OCI-LY7 (cell line): ENCODE data around the gene CD2BP2. TPM values are rescaled to one million over a fixed set of nuclear protein-coding genes. Genes with fewer than 3 reads are reported as not detected.
A peak's percentile ranks its signal among the peaks of the same experiment; 100 is the strongest.

Source experiments
- BruUV-seq: library from RNA; stranded (reverse); fragments of 400-500 nt; replicated peaks from 2 replicates; lab custom pipeline; 2021; lab: Mats Ljungman, UMichigan
- CTCF ChIA-PET: fragments of 300-600 bp; sonication (Branson Sonifier 250); formaldehyde crosslinking; loops from one replicate; lab custom pipeline; 2022; ENCODE audit warnings: antibody characterized with exemption; ENCODE audit not compliant: unreplicated experiment; lab: Charles Lee
- POLR2A ChIA-PET: fragments of 300-600 bp; sonication (Branson Sonifier 250); formaldehyde crosslinking; loops from one replicate; lab custom pipeline; 2022; ENCODE audit warnings: antibody characterized with exemption; lab: Charles Lee
- DNase-seq: peaks from one replicate; pipeline ENCODE4 v3.0.0-alpha.2; 2015; ENCODE audit warnings: low spot score
- H2AFZ ChIP-seq: fragments of 200-600 bp; sonication (generic), shearing (Covaris generic); 2 replicates; pipeline ENCODE4 v1.6.1; 2014; ENCODE audit warnings: mild to moderate bottlenecking, antibody characterized with exemption, low read length, moderate library complexity
- H3K27ac ChIP-seq: fragments of 200-600 bp; sonication (generic); 2 replicates; pipeline ENCODE4 v1.5.1; 2014; ENCODE audit warnings: mixed run types, low read depth, mild to moderate bottlenecking, moderate library complexity, low read length, inconsistent platforms; ENCODE audit not compliant: poor library complexity, severe bottlenecking
- H3K36me3 ChIP-seq: fragments of 200-600 bp; sonication (generic); 2 replicates; pipeline ENCODE4 v1.6.1; 2014; ENCODE audit warnings: mild to moderate bottlenecking, antibody characterized with exemption, low read length, moderate library complexity, mixed read lengths; ENCODE audit not compliant: insufficient read depth
- H3K4me1 ChIP-seq: fragments of 200-600 bp; sonication (generic); 2 replicates; pipeline ENCODE4 v1.5.1; 2014; ENCODE audit warnings: mild to moderate bottlenecking, low read length; ENCODE audit not compliant: insufficient read depth, poor library complexity, severe bottlenecking
- H3K4me2 ChIP-seq: fragments of 200-600 bp; sonication (generic); 2 replicates; pipeline ENCODE4 v1.6.1; 2014; ENCODE audit warnings: mild to moderate bottlenecking, low read length
- H3K4me3 ChIP-seq: fragments of 200-600 bp; sonication (generic); 2 replicates; pipeline ENCODE4 v1.5.1; 2014; ENCODE audit warnings: mild to moderate bottlenecking, low read depth, low read length; ENCODE audit not compliant: poor library complexity, severe bottlenecking
- H3K79me2 ChIP-seq: fragments of 200-600 bp; sonication (generic); 2 replicates; pipeline ENCODE4 v1.6.1; 2016; ENCODE audit warnings: low read depth, mild to moderate bottlenecking, low read length, moderate library complexity, mixed read lengths; ENCODE audit not compliant: insufficient read depth
- H3K9me2 ChIP-seq: fragments of 200-600 bp; sonication (generic); 2 replicates; pipeline ENCODE4 v1.6.1; 2016; ENCODE audit warnings: mild to moderate bottlenecking, low read length, mixed read lengths; ENCODE audit not compliant: insufficient read depth
- H3K9me3 ChIP-seq: fragments of 200-600 bp; sonication (generic); 2 replicates; pipeline ENCODE4 v1.6.1; 2014; ENCODE audit warnings: mild to moderate bottlenecking, mixed run types, low read length, mixed read lengths
- H4K20me1 ChIP-seq: fragments of 200-600 bp; sonication (generic); 2 replicates; pipeline ENCODE4 v1.6.1; 2014; ENCODE audit warnings: mild to moderate bottlenecking, antibody characterized with exemption, low read length, moderate library complexity, mixed read lengths; ENCODE audit not compliant: insufficient read depth
- EZH2phosphoT487 ChIP-seq: fragments of 200-600 bp; sonication (generic); IDR thresholded peaks from 2 replicates; pipeline ENCODE4 v1.6.1; 2018; ENCODE audit warnings: low read depth, borderline replicate concordance, mild to moderate bottlenecking, mixed run types, antibody characterized with exemption, low read length, moderate library complexity, mixed read lengths
- intact Hi-C: fragments of 100-400 bp; cut with micrococcal nuclease; formaldehyde crosslinking; loops from one replicate; pipeline ENCODE4 v1.10.0; 2022; ENCODE audit not compliant: unreplicated experiment
- total RNA-seq, 2 experiments: library from RNA; depleted of rRNA in 1 of 2; stranded (reverse); fragments of >200 nt in 1 of 2; shearing (Covaris generic) in 1 of 2; gene quantifications; 2 replicates each; pipeline ENCODE4 v1.2.3, GENCODE V29; 2014 to 2022
- TF ChIP-seq, protein P1 (sequence below): fragments of 200-600 bp; sonication (generic); conservative IDR thresholded peaks from 2 replicates; pipeline ENCODE4 v1.5.1; 2014; ENCODE audit warnings: mild to moderate bottlenecking, antibody characterized with exemption, low read length, moderate library complexity, mixed read lengths

Gene CD2BP2
- total RNA-seq, 2 experiments from 2014 or later, result 69.2 to 111 TPM

DNA sequence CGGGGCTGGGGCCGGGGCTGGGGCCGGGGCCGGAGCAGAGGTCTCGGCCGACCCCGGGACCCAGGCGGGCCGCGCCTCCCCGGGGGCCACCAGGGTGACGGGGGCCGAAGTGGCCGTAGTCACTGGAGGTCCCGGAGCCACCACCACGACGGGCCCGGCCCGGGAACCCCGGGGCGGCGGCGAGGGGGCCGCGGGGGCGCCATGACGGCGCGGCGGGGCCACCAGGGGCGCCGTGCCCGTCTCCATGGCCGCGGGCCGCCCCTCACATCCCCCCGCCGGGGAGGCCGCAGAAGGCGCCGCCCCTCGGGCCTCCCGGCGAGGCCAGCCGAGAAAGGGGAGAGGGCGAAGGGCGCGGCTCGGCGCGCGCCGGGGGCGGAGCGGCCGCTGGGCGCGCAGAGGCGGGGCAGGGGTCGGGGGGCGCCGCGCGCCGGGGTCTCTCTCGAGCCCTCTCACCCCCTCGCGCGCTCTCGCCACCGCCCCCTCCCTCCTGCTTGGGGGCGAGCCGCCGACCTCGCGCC lies 14.9 kb upstream of the CD2BP2 start:
- peaks cover 20% of the 10 kb centered on the region for H4K20me1 ChIP-seq
- BruUV-seq, result no TSS peak
- POLR2A ChIA-PET, result interaction anchor here (0.8 to 2.1 kb wide), 8 partner anchors 9 to 48 kb away, joined by 3 to 12 read pairs (median 6); partner anchors contain the start of genes SEPTIN1 and ZNF48

DNA sequence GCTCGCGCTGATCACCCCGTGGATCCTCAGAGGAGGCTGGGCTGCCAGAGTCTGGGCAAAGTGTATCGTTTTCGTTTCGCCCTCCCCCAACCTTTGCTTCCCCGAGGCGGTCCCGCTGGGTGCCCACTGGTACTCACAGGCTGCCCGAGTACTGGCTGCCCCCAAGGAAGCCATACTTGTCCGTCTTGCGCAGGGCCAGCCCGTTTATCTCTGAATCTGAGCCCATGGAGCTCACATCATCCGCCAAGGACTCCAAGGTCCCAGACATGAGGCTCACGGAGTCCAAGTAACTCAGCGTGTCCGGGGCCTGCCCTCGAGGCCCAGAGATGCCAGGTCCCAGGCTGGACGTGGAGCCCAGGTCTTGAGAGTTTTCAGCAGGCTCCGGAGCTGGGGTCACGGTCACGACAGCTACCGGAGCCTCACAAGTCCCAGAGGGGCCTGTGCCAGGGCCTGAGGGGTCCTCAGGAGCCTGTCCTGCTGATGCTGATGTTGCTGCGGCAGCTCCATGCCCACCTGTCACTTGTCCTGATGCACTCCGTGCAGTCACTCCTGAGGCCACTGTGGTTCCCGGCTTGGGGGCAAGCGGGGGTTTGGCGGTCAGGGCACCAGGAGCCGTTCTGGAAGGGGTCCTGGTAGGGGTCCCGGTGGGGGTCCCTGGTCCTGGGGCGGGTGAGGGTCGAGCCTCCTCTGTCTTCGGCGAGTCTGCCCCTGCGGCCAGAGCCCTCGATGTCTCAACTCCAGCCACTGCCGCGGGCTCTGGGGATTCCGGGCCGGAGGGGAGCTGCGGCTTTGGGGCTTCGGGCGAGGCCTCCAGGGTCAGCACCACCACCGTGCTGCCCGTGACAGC lies 14.2 kb upstream of the CD2BP2 start:
- Histone ChIP-seq H3K36me3 (peaks cover 48% of the 10 kb centered on the region), H3K27ac (peak overlapping the region; percentile 26), H3K9me3 (no peaks in the 10 kb centered on the region), H4K20me1 (peaks cover 20% of the 10 kb centered on the region), H3K4me3 (peak overlapping the region; percentile 99), H2AFZ (no peak overlapping the region), H3K4me1 (peaks cover 50% of the 10 kb centered on the region), H3K9me2 (no peaks in the 10 kb centered on the region), H3K4me2 (peak overlapping the region; percentile 97), H3K79me2 (peaks cover 56% of the 10 kb centered on the region)
- TF ChIP-seq, protein P1, sequence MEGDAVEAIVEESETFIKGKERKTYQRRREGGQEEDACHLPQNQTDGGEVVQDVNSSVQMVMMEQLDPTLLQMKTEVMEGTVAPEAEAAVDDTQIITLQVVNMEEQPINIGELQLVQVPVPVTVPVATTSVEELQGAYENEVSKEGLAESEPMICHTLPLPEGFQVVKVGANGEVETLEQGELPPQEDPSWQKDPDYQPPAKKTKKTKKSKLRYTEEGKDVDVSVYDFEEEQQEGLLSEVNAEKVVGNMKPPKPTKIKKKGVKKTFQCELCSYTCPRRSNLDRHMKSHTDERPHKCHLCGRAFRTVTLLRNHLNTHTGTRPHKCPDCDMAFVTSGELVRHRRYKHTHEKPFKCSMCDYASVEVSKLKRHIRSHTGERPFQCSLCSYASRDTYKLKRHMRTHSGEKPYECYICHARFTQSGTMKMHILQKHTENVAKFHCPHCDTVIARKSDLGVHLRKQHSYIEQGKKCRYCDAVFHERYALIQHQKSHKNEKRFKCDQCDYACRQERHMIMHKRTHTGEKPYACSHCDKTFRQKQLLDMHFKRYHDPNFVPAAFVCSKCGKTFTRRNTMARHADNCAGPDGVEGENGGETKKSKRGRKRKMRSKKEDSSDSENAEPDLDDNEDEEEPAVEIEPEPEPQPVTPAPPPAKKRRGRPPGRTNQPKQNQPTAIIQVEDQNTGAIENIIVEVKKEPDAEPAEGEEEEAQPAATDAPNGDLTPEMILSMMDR, result no peak
- no peak for TF ChIP-seq EZH2phosphoT487
- ChIA-PET POLR2A (interaction anchor here (1.2 to 1.7 kb wide), 4 partner anchors 11 to 27 kb away, joined by 3 to 9 read pairs (median 4); partner anchors contain the start of genes SEPTIN1 and ZNF48), CTCF (no interaction called here)
- BruUV-seq, result no TSS peak
- intact Hi-C loops, result no loop called here
- no peak for DNase-seq

More for the DNA sequence above, 14.9 kb upstream of the CD2BP2 start:
- intact Hi-C loops, result loop anchor here (2.0 to 10.0 kb wide), 3 partner anchors 27 to 375 kb away; partner anchors contain the start of genes HIRIP3 and INO80E
- Histone ChIP-seq H3K79me2 (peaks cover 49% of the 10 kb centered on the region), H3K9me2 (no peaks in the 10 kb centered on the region), H3K4me1 (peaks cover 47% of the 10 kb centered on the region), H3K27ac (peak overlapping the region; percentile 26), H3K9me3 (no peaks in the 10 kb centered on the region), H3K4me2 (peak overlapping the region; percentile 97), H2AFZ (no peak overlapping the region), H3K4me3 (peak overlapping the region; percentile 99), H3K36me3 (peaks cover 41% of the 10 kb centered on the region)
- CTCF ChIA-PET, result interaction anchor here (1.3 kb wide), 1 partner anchor 16 kb away, joined by 4 read pairs; no protein-coding TSS in a partner anchor
- no peak for DNase-seq
- TF ChIP-seq EZH2phosphoT487, result no peak
- TF ChIP-seq, protein P1, result 0 out of 2 replicates have a peak, but pooled peaks have one; percentile 22
